ENCODE data around the gene TPST2. TPM values are rescaled to one million over a fixed set of nuclear protein-coding genes. Genes with fewer than 3 reads are reported as not detected.

TPST2 gene
- total RNA-seq, 4 donors from 2014 or later, result 44.5 to 59.4 (median 51.9) TPM

DNA sequence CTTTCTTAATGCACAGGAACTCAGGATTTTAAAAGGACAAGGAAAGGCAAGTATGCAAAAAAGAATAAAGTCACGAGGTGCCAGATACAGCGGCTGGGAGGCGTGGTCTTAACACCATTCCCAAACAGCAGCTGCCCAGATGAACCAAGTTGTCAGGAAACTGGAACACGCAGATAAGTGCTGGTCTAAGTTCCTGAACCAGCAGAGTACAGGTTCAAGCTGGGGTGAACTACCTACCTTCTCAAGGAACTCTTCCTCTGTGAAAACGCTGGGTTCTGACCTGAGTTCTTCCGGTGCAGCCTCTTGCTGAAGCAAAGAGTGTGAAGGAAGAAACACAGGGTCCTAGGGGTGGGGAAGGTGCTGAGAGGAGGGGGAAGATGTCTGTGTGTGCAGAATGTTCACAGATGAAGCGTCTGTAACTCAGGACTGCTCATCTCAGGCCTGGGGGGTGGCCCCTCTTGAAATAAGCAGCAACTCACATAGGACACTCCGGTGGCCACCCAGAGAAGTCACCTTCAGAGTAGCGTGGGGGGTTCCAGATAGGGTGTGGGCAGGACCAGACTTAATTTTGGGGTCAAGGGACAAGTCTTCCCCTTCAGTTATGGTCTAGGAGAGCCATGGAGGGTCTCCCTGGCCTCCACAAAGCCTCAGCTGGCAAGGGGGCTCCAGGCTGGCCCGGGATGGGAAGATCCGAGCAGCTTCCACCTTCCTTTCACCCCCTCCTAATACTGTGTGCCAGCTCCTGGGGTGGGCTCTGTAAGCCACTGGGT lies 3.2 kb downstream of the TPST2 start:
- Histone ChIP-seq H3K27ac (no peak overlapping the region), H3K4me1 (peaks cover 38% of the 10 kb centered on the region), H3K9me3 (no peaks in the 10 kb centered on the region), H3K36me3 (peaks cover 8% of the 10 kb centered on the region), H3K4me3 (peak overlapping the region; percentile 3), H3K27me3 (no peaks in the 10 kb centered on the region)
- DNase-seq (ENCODE audit: low spot score in 2 of 2), result no peak
- TF ChIP-seq EP300 (IDR thresholded peaks at IDR 0.05) (no peak), POLR2A (IDR thresholded peaks at IDR 0.05) (no peak), POLR2AphosphoS5 (IDR thresholded peaks at IDR 0.05) (no peak)
- TF ChIP-seq, protein P1, sequence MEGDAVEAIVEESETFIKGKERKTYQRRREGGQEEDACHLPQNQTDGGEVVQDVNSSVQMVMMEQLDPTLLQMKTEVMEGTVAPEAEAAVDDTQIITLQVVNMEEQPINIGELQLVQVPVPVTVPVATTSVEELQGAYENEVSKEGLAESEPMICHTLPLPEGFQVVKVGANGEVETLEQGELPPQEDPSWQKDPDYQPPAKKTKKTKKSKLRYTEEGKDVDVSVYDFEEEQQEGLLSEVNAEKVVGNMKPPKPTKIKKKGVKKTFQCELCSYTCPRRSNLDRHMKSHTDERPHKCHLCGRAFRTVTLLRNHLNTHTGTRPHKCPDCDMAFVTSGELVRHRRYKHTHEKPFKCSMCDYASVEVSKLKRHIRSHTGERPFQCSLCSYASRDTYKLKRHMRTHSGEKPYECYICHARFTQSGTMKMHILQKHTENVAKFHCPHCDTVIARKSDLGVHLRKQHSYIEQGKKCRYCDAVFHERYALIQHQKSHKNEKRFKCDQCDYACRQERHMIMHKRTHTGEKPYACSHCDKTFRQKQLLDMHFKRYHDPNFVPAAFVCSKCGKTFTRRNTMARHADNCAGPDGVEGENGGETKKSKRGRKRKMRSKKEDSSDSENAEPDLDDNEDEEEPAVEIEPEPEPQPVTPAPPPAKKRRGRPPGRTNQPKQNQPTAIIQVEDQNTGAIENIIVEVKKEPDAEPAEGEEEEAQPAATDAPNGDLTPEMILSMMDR (IDR thresholded peaks at IDR 0.05), result no peak
- WGBS, result 61% methylated on average over 11 of the region's 11 CpGs

DNA sequence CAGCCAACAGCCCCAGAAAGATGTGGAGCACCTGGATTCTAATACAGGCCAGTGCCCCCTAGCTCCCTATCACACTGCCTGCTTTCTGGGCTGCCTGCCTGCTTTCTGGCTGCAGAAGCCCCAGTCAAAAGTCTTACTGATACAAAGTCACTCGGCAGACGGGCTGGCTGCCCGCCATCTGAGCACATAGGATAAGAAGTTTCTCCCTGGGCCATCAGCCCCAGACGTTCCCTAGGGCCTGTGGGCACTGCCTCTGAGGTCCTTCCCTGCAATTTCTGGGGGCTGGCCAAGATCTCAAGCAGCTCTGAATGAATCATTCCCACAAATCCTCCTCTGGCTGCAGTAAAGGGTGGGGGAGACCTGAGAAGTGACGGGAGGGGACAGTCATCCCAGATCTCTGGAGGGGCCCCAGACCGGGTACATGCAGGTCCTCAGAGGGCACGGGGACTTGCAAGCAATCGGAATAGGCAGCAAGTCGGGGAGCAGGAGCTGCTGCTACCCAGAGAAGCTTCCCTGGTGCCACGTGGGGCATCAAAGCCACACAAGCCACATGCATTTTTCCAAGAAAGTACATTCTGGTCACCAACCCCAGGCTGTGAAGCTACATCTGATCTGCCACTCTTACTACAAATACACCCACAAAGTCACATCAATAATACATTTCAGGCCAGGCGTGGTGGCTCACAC lies 4.7 kb downstream of the TPST2 start:
- Histone ChIP-seq H3K27ac (no peak overlapping the region), H3K4me3 (no peak overlapping the region), H3K4me1 (peaks cover 30% of the 10 kb centered on the region), H3K9me3 (no peaks in the 10 kb centered on the region), H3K27me3 (no peaks in the 10 kb centered on the region), H3K36me3 (peaks cover 8% of the 10 kb centered on the region)
- 44% methylated on average over 6 of the region's 11 CpGs for WGBS
- no peak for DNase-seq (ENCODE audit: low spot score in 2 of 2)
- TF ChIP-seq POLR2A (IDR thresholded peaks at IDR 0.05), result no peak
- TF ChIP-seq EP300 (IDR thresholded peaks at IDR 0.05), result no peak
- TF ChIP-seq POLR2AphosphoS5 (IDR thresholded peaks at IDR 0.05), result no peak
- TF ChIP-seq, protein P1 (IDR thresholded peaks at IDR 0.05), result no peak

DNA sequence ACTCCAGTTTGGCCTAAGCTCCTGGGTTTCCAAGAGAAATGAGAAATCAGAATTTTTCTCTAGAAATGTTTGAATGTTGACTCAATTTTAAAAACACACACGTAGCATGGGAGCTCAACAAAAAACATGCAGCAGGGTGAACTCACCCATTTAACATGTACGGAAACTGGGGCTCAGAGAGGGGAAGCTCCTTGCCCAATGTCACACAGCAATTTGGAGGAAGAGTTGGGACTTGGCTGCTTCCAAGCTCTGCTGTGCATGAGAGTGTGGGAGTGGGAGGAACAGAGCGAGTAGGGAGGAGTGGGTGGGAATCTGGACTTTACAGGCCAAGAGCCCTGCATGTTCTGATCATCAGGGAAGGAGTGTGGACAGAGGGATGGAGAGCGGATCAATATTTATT lies 5.9 kb downstream of the TPST2 start:
- no peak for TF ChIP-seq POLR2A (IDR thresholded peaks at IDR 0.05)
- no peak for TF ChIP-seq POLR2AphosphoS5 (IDR thresholded peaks at IDR 0.05)
- TF ChIP-seq, protein P1 (IDR thresholded peaks at IDR 0.05), result no peak
- no peak for TF ChIP-seq EP300 (IDR thresholded peaks at IDR 0.05)
- no peak overlapping the region for H3K4me3 ChIP-seq
- no peaks in the 10 kb centered on the region for H3K27me3 ChIP-seq
- no peak for DNase-seq (ENCODE audit: low spot score in 2 of 2)
- peaks cover 34% of the 10 kb centered on the region for H3K4me1 ChIP-seq
- WGBS, result 68% methylated on average over 4 of the region's 4 CpGs
- H3K9me3 ChIP-seq, result no peaks in the 10 kb centered on the region
- H3K27ac ChIP-seq, result no peak overlapping the region
- H3K36me3 ChIP-seq, result peaks cover 8% of the 10 kb centered on the region

DNA sequence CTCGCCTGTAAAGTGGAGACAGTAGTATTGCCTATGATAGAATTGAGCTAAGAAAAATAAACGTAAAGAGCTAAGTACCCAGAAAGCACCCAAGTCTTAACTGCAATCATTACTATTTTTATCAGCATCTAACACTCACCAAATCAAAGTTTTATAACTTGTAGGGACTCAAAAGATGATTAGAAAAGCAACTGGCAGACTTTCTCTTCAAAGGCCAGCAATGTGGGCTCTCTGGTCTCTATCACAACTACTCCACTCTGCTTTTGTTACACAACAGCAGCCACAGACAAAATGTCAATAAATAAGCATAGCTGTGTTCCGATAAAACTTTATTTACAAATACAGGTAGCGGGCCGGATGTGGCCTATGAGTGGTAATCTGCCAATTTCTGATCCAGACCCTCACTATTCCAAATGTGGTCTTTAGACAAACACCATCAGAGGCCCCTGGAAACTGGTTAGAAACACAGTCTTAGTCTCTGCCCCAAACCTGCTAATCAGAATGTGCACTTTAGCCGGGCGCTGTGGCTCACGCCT lies 8.2 kb downstream of the TPST2 start:
- no peak for DNase-seq (ENCODE audit: low spot score in 2 of 2)
- peaks cover 24% of the 10 kb centered on the region for H3K4me1 ChIP-seq
- no peak overlapping the region for H3K4me3 ChIP-seq
- no peak for TF ChIP-seq POLR2AphosphoS5 (IDR thresholded peaks at IDR 0.05)
- TF ChIP-seq POLR2A (IDR thresholded peaks at IDR 0.05), result no peak
- TF ChIP-seq, protein P1 (IDR thresholded peaks at IDR 0.05), result no peak
- TF ChIP-seq EP300 (IDR thresholded peaks at IDR 0.05), result no peak
- over 99% methylated on average over 8 of the region's 8 CpGs for WGBS
- H3K27me3 ChIP-seq, result no peaks in the 10 kb centered on the region
- H3K27ac ChIP-seq, result no peak overlapping the region
- no peaks in the 10 kb centered on the region for H3K9me3 ChIP-seq
- peaks cover 8% of the 10 kb centered on the region for H3K36me3 ChIP-seq

DNA sequence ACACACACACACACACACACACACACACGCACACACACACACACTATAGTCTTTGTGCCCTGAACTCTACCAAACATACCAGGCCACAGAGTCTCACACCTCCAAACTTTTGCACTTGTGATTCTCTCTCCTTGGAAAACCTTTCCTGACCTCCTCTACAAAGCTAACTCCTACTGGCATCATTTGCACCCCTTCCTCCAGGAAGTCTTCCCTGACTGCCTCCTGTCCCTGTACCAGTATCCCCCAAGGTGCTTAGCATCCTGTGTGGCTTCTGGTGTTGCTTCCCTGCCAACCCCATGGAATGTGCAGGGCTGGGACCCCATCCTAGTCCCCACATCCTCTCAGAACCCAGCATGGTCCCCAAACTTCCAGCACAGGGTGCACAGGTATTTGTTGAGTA lies 8.9 kb downstream of the TPST2 start:
- H3K27ac ChIP-seq, result no peak overlapping the region
- H3K4me1 ChIP-seq, result peaks cover 22% of the 10 kb centered on the region
- H3K27me3 ChIP-seq, result no peaks in the 10 kb centered on the region
- H3K36me3 ChIP-seq, result peaks cover 8% of the 10 kb centered on the region
- no peak for TF ChIP-seq POLR2AphosphoS5 (IDR thresholded peaks at IDR 0.05)
- TF ChIP-seq EP300 (IDR thresholded peaks at IDR 0.05), result no peak
- no peak for TF ChIP-seq POLR2A (IDR thresholded peaks at IDR 0.05)
- TF ChIP-seq, protein P1 (IDR thresholded peaks at IDR 0.05), result no peak
- no peak for DNase-seq (ENCODE audit: low spot score in 2 of 2)
- H3K4me3 ChIP-seq, result no peak overlapping the region
- WGBS, result 25% methylated on average over 1 of the region's 1 CpG
- no peaks in the 10 kb centered on the region for H3K9me3 ChIP-seq
